Coronary artery (tissue), 2 donors: ENCODE results near the gene CTPS2.

ENCODE experiments used
- DNase-seq: peaks from one replicate; pipeline ENCODE4 v3.0.0-alpha.2; 2017; ENCODE audit warnings: low spot score
- H3K27ac ChIP-seq, 2 donors: fragments of 200-600 bp; sonication (generic); one replicate each; pipeline ENCODE4 v1.5.1; 2016 to 2019
- H3K4me3 ChIP-seq: fragments of 200-600 bp; sonication (generic); 2 replicates; pipeline ENCODE4 v1.5.1; 2016; ENCODE audit warnings: mild to moderate bottlenecking, moderate library complexity
- CTCF ChIP-seq: fragments of 200-600 bp; sonication (generic); IDR thresholded peaks from one replicate; pipeline ENCODE4 v1.5.1; 2019; ENCODE audit warnings: antibody characterized with exemption

CTPS2 gene

GRCh38 chrX:16653424-16653823 lies 59.0 kb downstream of the CTPS2 start:
- no peak for TF ChIP-seq CTCF
- Histone ChIP-seq H3K4me3 (no peak overlapping the region), H3K27ac (no peak overlapping the region)
- DNase-seq, result no peak

- no peak for TF ChIP-seq CTCF
- Histone ChIP-seq H3K27ac (no peak overlapping the region), H3K4me3 (no peak overlapping the region)
- DNase-seq, result no peak
Measured at GRCh38 chrX:16651391-16652024, 61.0 kb downstream of the CTPS2 start.

- no peak for TF ChIP-seq CTCF
- DNase-seq, result no peak
- H3K4me3 ChIP-seq, result no peak within 1 kb of the TSS
- H3K27ac ChIP-seq, result no peak within 1 kb of the TSS
Measured at GRCh38 chrX:16649858-16650257, 62.6 kb downstream of the CTPS2 start, which contains the start of gene S100G. TSS of gene S100G (plus strand) at chrX:16650158. CDS start at chrX:16651007, 849 bp downstream.

GRCh38 chrX:16646366-16647138 lies 65.9 kb downstream of the CTPS2 start:
- DNase-seq, result no peak
- H3K27ac ChIP-seq, result no peak overlapping the region
- no peak for TF ChIP-seq CTCF
- no peak overlapping the region for H3K4me3 ChIP-seq

- DNase-seq, result no peak
- TF ChIP-seq CTCF, result no peak
- no peak overlapping the region for H3K27ac ChIP-seq
- H3K4me3 ChIP-seq, result no peak overlapping the region
Measured at GRCh38 chrX:16643176-16643575, 69.3 kb downstream of the CTPS2 start.

GRCh38 chrX:16640823-16641222 lies 71.6 kb downstream of the CTPS2 start:
- TF ChIP-seq CTCF, result no peak
- DNase-seq, result no peak
- no peak overlapping the region for H3K27ac ChIP-seq
- H3K4me3 ChIP-seq, result no peak overlapping the region

GRCh38 chrX:16639966-16640365 lies 72.5 kb downstream of the CTPS2 start:
- H3K4me3 ChIP-seq, result no peak overlapping the region
- no peak for DNase-seq
- H3K27ac ChIP-seq, result no peak overlapping the region
- TF ChIP-seq CTCF, result no peak
